Pancreas (tissue), 10 donors: ENCODE data around the gene KLHL18. TPM values are rescaled to one million over a fixed set of nuclear protein-coding genes. Genes with fewer than 3 reads are reported as not detected.

ENCODE experiments used
- ATAC-seq, 4 donors: fragments of 200-7000 bp; cut with Tn5 transposase; one replicate each; pipeline versions ENCODE4 v1.8.0 to v1.9.1; 2020; ENCODE audit warnings: mild to moderate bottlenecking in 4 of 4, moderate library complexity in 4 of 4
- DNase-seq, 6 donors: peaks; one replicate each; pipeline ENCODE4 v3.0.0-alpha.2; 2020
- FAIRE-seq: peaks from 2 replicates; lab custom pipeline; 2012; peaks lifted over from hg19 to GRCh38; lab: Jason Lieb, UNC
- H3K27ac ChIP-seq, 4 donors: fragments of 200-600 bp; sonication (generic); 1 replicate in 3 of 4; 2 replicates in 1 of 4; pipeline versions ENCODE4 v1.5.0 to v1.8.0; 2020
- H3K27me3 ChIP-seq, 4 donors: fragments of 200-600 bp; one replicate each; pipeline ENCODE4 v1.8.0; 2021
- H3K36me3 ChIP-seq, 3 donors: fragments of 200-600 bp; sonication (generic) in 1 of 3; one replicate each; pipeline versions ENCODE4 v1.5.0 to v1.8.0; 2020 to 2021
- H3K4me1 ChIP-seq, 3 donors: fragments of 200-600 bp; one replicate each; pipeline ENCODE4 v1.8.0; 2021
- H3K4me3 ChIP-seq, 4 donors: fragments of 200-600 bp; sonication (generic) in 2 of 4; one replicate each; pipeline versions ENCODE4 v1.5.0 to v1.8.0; 2020 to 2021
- H3K9me3 ChIP-seq, 4 donors: fragments of 200-600 bp; one replicate each; pipeline ENCODE4 v1.8.0; 2021
- WGBS, 2 donors: extraction: QIAGEN DNeasy Blood & Tissue Kit; methylation state at CpG; one replicate each; pipeline ENCODE4 v1.1.7; 2013; 5-methylcytosine and 5-hydroxymethylcytosine counted together
- intact Hi-C, 3 donors: fragments of 100-400 bp; cut with DNase I; formaldehyde crosslinking; loops; one replicate each; pipeline versions ENCODE4 v1.11.1 to v1.14.2; 2022
- polyA plus RNA-seq, 2 donors: library from polyadenylated mRNA; stranded (reverse); fragments of 200-250 nt; gene quantifications; one replicate each; pipeline ENCODE4 v1.2.3, GENCODE V29; 2013
- total RNA-seq, 6 donors: library from RNA; stranded (reverse); fragmentation: NEBNext Ultra II Directional in 4 of 6; extraction: Animal tissue kit (Norgen Biotek cat#: 25700) in 4 of 6; gene quantifications; one replicate each; pipeline versions ENCODE4 v1.2.1 to v1.2.4, GENCODE V29; 2021 to 2023
- TF ChIP-seq, protein P1 (sequence below), 4 donors: fragments of 200-600 bp; sonication (generic) in 3 of 4; IDR thresholded peaks; one replicate each; pipeline versions ENCODE4 v1.5.0 to v1.8.0; 2021; ENCODE audit warnings: antibody characterized with exemption in 4 of 4
- donor health status: healthy with polysubstance abuse.
- donor health status: DM: no; HTN: no; CAD: no; lungs with moderate emphysema.
- donor health status: DM: no; HTN: no; CAD: no.
- donor health status: control.
- donor health status: control.
- donor health status: Bipolar disorder and iron deficiency.
- donor health status: DM: yes; HTN: yes; CAD: no.
- donor health status: DM: no; HTN: no; CAD: no.
- donor health status: DM: no; HTN: no; CAD: no.
- donor health status: DM: yes; HTN: yes; CAD: no.

Gene KLHL18
- total and polyA plus RNA-seq, 8 donors = 6.1 to 14.5 (median 9.2) TPM

DNA sequence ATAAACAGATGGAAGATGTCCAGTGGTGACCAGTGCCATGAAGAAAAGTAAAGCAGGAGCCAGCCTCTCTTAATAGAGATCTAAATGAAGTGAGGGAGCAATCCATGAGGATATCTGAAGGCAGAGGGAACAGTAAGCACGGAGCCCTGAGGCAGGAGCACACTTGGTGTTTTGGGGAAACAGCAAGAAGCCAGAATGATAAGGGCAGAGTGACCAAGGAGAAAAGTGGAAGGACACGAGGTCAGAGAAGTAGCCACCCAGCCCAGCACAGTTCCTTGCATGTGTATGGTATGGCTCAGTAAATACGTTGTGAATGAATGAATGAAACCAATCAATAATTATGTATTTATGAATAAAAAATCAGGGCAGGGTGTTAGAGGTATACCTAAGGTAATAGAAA lies 11.6 kb downstream of the KLHL18 start:
- 74 to 79% methylated on average over 3 of the region's 3 CpGs for WGBS, 2 donors
- TF ChIP-seq, protein P1, sequence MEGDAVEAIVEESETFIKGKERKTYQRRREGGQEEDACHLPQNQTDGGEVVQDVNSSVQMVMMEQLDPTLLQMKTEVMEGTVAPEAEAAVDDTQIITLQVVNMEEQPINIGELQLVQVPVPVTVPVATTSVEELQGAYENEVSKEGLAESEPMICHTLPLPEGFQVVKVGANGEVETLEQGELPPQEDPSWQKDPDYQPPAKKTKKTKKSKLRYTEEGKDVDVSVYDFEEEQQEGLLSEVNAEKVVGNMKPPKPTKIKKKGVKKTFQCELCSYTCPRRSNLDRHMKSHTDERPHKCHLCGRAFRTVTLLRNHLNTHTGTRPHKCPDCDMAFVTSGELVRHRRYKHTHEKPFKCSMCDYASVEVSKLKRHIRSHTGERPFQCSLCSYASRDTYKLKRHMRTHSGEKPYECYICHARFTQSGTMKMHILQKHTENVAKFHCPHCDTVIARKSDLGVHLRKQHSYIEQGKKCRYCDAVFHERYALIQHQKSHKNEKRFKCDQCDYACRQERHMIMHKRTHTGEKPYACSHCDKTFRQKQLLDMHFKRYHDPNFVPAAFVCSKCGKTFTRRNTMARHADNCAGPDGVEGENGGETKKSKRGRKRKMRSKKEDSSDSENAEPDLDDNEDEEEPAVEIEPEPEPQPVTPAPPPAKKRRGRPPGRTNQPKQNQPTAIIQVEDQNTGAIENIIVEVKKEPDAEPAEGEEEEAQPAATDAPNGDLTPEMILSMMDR (IDR thresholded peaks at IDR 0.05) = no peak
- intact Hi-C loops = no loop called here
- Histone ChIP-seq H3K36me3 (no peaks in the 10 kb centered on the region), H3K27me3 (no peaks in the 10 kb centered on the region), H3K4me3 (no peak overlapping the region), H3K4me1 (no peaks in the 10 kb centered on the region), H3K9me3 (no peaks in the 10 kb centered on the region), H3K27ac (no peak overlapping the region)
- ATAC-seq (no peak), FAIRE-seq (no peak), DNase-seq (no peak)

DNA sequence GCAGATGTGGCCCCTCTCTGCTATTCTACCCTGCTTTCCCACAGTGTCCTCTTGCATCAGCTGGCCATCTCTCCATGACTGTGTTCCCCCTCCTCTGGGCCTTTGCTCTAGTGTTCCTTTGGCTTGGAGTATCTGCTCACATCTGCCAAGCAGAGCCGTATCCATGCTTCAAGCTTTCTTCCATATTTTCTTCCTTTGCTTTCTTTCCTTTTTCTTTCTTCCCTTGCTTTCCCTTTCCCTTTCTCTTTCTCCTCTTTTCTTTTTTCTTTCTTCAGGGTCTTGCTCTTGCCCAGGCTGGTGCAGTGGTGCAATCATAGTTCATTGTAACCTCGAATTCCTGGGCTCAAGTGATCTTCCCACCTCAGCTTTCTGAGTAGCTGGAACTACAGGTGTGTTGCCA lies 12.6 kb downstream of the KLHL18 start:
- no peaks in the 10 kb centered on the region for H3K27me3 ChIP-seq
- H3K27ac ChIP-seq = no peak overlapping the region
- H3K4me1 ChIP-seq = no peaks in the 10 kb centered on the region
- H3K4me3 ChIP-seq = no peak overlapping the region
- no peaks in the 10 kb centered on the region for H3K9me3 ChIP-seq
- ATAC-seq = no peak
- H3K36me3 ChIP-seq = no peaks in the 10 kb centered on the region
- WGBS, 2 donors = 79 to 96% methylated on average over 2 of the region's 2 CpGs
- no peak for DNase-seq
- intact Hi-C loops = no loop called here
- TF ChIP-seq, protein P1 (IDR thresholded peaks at IDR 0.05) = no peak
- FAIRE-seq = no peak

DNA sequence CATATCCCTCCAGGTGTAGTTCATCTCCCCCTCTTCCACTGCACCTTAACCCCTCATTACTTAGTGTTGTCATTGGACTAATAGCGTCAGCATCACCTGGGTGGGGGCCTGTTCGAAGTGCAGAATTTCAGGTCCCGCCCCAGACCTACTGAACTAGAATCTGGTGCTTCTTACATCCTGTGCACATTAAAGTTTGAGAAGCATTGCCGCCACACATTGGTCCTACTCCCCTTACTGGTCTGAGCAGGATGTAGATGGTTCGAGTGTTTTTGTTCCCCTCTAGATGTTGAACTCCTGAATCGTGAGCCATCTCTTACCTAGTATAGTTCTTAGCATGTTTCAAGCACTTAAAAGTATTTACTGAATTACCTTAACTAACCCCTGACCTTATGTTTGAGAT lies 13.2 kb downstream of the KLHL18 start:
- intact Hi-C loops = no loop called here
- DNase-seq (no peak), FAIRE-seq (no peak), ATAC-seq (no peak)
- Histone ChIP-seq H3K27me3 (no peaks in the 10 kb centered on the region), H3K4me3 (no peak overlapping the region), H3K9me3 (no peaks in the 10 kb centered on the region), H3K36me3 (no peaks in the 10 kb centered on the region), H3K4me1 (no peaks in the 10 kb centered on the region), H3K27ac (no peak overlapping the region)
- WGBS, 2 donors = 90 to 93% methylated on average over 6 of the region's 6 CpGs
- TF ChIP-seq, protein P1 (IDR thresholded peaks at IDR 0.05) = no peak

DNA sequence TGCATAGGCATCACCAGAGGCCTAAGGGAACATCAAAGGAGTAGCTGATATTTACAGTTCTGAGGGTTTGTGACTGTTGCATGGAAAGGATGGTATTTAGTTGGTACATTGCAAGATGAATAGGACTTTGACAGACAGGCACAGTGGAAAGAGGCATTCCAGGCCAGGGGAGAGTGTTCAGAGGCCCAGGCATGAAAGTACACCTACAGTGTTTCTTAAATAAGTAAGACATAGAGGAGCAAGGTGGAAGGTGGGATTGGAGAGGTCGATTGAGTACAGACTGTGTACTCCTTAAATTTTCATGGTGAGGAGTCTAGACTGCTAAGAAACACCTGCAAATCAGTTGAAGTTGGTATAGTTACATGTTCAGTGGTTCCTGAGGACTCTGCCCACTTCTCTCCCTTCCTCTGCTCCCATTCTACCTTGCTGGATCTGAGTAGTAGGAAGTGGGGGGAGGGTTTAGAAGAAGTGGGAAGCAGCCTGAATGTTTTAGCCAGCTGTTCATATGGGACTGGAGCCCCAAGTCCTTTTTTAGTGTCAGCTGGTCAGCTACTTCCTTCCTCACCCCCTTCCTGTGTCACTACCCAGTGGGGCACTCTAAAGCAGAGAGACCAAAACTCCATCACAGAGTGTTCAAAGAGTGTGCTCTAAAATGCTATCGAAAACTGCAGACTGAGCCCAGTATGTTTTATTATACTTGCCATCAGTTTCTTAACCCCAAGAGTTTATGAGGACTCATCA lies 14.0 kb downstream of the KLHL18 start:
- H3K4me3 ChIP-seq = no peak overlapping the region
- peak in 1 of 4 donors; percentile 36 for ATAC-seq

DNA sequence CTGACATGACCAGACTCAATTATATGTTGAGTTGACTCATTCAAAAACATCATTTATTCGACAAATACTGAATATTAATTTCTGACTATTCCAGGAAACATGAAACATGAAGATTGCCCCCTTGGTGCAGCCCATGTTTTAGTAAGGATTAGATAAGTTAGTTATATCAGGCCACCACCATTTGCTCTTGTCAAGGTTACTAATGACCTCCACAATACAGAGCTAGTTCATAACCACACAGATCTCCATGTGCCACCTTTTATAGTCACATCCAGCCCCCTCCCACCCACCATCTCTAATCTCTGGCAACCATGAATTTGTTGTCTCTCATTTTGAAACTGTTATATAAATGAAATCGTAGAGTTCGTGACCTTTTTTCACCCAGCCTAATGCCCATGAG lies 15.7 kb downstream of the KLHL18 start:
- Histone ChIP-seq H3K27ac (no peak overlapping the region), H3K4me3 (no peak overlapping the region), H3K9me3 (no peaks in the 10 kb centered on the region), H3K36me3 (no peaks in the 10 kb centered on the region), H3K27me3 (no peaks in the 10 kb centered on the region), H3K4me1 (no peaks in the 10 kb centered on the region)
- FAIRE-seq (no peak), DNase-seq (no peak), ATAC-seq (no peak)
- TF ChIP-seq, protein P1 (IDR thresholded peaks at IDR 0.05) = no peak
- intact Hi-C loops = no loop called here
- WGBS, 2 donors = 90 to 92% methylated on average over 3 of the region's 3 CpGs

More for the DNA sequence above, 14.0 kb downstream of the KLHL18 start:
- H3K9me3 ChIP-seq = no peaks in the 10 kb centered on the region
- 70 to 88% methylated on average over 2 of the region's 2 CpGs for WGBS, 2 donors
- H3K36me3 ChIP-seq = no peaks in the 10 kb centered on the region
- intact Hi-C loops = no loop called here
- H3K27me3 ChIP-seq = no peaks in the 10 kb centered on the region
- TF ChIP-seq, protein P1 (IDR thresholded peaks at IDR 0.05) = no peak
- no peaks in the 10 kb centered on the region for H3K4me1 ChIP-seq
- no peak overlapping the region for H3K27ac ChIP-seq
- FAIRE-seq (no peak), DNase-seq (no peak)
